GM20431 (cell line): ENCODE results near the gene TGFBR3L.
"Not testable (repeated sequence)": the region's sequence is repeated elsewhere in the genome, so short reads cannot be mapped to it uniquely, and the experiment has no call there.

Experiments used
- in situ Hi-C: fragments of 300-500 bp; cut with MseI, MboI; formaldehyde crosslinking; loops from one replicate; pipeline ENCODE4 v1.15.0; 2020; ENCODE audit warnings: low sequenced_read_pairs; ENCODE audit not compliant: unreplicated experiment

Gene TGFBR3L

DNA sequence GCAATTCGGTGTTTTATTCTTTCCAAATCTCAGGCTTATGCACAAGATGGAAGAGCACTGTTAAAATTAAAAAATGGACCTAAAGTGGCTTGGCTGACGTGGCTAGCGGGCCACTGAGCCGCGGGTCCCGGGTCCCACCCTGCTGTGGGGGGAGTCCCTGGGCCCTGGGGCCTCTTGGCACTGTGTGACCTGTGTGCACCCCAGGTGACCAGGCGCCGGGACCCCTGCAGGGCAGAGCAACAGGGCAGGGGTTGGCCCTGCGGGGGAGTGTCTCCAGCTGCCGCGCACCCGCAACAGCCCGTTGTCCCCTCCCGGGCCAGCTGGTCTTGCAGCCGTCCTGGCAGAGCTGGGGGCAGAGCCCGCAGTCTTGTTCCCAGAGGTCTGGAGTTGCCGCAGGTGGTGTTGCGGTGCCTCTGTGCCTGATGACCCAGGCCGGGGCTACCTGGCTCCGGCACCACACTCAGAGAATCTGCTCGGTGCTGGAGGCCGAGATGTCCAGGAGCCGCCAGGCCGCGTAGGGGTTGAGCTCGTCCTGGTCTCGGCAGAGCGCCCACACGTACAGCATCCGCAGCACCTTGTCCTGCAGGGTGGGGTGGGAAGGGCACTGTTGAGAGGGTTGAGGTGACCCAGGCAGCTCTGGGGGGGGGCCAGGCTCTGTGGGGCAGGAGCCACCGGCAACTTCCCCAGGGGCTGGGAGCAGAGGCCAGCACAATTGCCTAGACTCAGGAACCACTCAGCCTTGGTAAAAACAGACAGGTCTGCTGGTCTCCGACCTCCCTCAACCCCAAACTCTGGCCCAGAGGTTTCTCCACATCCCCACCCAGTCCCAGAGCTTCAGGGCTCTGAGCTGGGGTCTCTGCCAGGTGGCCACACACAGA, 12.3 kb downstream of the TGFBR3L start:
- in situ Hi-C loops = no loop called here

DNA sequence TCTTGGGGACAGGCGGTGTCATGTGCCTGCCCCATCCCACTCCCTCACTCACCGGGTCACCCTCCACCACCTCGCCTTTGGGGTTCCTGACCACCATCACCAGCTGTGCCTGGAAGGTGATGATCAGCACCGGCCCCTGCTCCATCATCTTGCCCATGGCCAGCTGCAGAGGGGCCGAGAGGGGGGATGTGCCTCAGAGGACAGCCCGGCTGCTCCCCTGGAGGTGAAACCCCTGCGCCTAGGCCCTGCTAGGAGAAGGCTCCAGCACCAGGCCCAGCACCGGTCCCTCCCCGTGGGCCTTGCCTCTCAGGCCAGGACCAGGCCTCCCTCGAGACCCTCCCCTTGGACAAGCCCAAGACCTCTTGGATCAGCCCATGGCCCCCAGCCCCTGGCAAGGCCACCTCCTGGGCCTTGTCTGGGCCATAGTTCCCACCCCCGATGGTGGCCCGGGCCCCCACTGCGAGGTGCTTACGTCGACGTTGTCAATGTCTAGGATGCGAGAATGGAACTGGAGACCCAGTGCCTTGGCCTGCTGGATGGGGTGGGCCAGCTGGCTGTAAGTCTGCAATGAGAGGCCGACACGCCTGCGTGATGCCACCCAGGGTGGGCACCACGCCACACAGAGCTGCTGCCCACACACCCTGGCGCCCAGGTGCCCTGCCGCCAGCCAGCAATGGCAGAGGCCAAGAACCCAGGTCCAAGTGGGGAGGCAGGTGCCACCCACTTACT, 13.1 kb downstream of the TGFBR3L start:
- in situ Hi-C loops = no loop called here

DNA sequence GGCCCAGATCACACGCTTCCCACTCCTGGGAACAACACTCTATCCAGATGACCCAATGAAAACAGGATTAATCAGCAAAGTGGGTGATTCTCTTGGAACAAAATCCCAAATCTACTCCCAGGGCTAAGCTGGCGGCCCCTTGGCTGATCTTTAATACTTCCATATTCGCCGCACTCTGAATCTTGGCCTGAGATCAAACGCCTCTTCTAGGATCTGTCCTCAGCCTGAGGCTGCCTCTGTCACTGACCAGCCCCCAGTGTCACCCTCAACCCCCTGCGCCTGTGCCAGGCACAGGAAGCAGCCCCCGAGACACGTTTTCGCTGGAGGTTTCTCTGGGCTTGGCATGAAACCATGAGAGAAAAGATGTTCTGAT, 13.7 kb downstream of the TGFBR3L start:
- in situ Hi-C loops = no loop called here

DNA sequence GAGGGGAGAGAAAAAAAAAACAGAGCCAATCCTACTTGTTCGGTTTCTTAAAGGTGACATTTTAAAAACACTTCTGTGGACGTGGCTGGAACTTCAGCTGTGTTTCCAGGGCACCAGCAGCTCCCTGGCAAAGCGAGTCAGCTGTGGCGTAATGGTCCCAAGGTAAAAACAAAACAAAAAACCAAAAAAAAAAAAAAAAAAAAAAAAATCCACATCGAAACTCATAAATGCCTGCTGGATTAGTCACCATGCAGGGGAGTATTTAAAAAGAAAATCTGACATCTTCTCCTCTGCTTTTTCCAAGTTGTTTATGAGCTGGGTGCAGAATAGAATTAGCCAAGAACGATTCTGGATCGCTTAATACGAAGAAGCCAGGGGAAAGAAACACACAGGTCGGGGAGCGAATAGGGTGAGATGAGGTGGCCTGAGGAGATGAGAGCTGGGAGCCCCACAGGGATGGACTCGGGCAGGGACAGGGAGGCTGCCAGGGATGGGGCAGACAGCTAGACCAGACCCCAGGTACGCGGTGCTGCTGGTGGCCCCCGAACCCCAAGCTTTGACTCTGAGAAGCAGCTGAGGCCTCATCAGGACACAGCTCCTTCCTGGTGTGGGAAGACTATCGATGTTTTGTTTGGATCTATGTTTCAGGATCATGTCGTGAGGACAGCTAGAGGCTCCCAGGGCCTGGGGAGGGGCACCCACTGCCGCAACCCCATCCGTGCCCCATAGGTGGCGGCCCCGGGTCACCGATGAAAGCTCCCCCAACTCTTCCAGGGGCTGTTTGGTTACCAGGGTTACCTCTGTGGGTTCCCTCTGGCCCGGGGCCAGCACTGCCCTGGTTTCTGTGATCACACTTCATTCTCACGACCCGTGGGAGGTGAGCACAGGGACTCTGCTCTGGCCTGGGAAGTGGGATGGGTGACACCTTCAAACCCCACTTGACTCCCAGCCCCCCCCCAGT, 14.4 kb downstream of the TGFBR3L start:
- in situ Hi-C loops = no loop called here

DNA sequence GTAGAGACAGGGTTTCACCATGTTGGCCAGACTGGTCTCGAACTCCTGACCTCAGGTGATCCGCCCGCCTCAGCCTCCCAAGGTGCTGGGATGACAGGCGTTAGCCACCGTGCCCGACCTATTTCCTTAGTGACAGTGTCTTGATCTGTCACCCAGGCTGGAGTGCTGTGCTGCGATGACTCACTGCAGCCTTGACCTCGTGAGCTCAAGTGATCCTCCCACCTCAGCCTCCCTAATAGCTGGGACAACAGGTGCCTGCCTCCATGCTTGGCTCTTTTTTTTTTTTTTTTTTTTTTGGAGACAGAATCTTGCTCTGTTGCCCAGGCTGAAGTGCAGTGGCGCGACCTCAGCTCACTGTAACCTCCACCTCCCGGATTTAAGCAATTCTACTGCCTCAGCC, 15.4 kb downstream of the TGFBR3L start:
- in situ Hi-C loops = not testable (repeated sequence)

DNA sequence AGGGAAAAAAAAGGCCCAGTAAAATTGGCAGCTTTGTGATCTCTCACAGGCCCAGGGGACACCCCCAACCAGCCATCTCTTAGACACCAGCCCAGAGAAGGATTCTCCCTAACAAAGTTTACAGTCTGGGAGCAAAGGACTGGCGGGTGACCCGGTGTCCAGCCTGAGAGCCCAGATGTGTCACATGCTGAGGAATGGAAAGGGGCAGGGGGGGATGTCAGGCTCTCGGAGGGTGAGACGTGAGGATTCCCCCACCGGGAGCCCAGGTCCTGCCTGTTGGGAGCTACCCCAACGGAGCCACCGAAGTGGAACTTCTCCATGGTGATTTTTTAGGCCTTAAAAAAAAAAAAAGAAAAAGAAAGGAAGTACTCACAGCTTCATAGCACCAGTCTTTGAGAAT, 16.1 kb downstream of the TGFBR3L start:
- in situ Hi-C loops = no loop called here

DNA sequence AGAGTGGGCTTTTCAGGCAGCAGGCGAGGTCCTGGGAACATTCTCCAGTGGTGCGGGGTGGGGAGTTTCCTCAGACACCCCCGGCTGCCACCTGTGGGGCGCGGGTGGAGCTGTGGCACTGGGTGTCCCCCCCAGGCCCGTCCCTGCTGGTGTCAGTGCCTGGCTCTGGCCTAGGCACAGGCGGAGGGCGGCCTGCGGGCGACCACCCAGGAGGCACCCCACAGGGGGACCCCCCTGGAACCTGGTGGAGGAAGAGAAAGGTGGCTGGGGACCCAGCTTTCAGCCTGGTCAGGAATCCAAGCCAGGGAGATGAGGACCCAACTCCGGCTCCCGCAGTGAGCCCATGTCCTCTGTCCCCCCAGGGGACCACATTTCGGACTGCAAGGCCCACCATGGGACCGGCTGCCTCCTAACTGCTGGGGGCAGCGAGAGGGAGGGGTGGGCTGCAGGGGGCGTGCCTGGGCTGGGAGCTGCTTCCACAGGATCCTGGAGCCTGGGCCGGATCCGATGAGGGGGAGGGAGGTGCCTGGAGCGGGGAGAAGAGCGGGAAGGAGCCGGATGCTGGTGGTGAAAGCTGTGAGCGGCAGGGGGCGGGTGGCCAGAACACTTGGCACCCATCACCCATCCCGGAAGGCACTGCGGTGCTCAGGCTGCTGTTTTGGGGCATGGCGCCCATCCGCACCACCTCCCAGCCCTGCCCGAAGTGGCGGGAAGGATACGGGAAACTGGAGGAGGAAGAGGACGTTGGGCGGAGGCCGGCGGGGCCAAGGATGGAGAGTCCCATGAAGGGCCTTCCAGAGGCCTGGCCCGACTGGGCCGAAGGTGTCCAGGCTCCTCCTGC, 16.8 kb downstream of the TGFBR3L start:
- in situ Hi-C loops = no loop called here

DNA sequence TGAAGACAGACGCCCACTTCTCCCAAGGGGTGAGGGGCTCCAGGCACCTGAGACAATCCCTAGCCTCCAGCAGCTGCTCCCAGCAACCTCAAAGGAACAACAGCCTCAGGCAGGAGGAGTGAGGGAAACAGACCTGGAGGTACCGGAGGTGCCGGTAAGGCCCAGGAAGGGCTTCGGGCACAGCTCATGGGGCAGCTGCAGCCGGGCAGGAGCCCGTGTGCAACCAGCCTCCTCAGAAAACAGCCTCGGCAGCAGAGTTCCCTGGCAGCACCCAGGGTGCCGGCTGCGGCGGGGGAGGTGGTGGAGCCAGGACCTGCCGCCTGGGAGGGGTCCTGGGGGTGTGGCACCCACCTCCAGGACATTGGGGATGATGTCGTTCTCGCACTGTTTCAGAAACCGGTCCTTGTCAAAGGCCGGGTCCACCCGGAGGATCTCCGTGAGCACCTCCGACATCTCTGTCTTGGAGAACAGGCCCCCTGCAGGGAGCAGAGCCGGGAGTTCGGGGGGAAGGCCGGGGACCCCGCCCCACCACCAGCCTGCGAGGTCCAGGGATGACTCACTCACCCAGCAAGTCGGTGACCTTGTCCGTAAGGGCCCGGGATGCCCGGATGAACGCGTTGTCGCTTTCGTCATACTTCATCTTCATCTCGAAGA, 17.8 kb downstream of the TGFBR3L start:
- in situ Hi-C loops = no loop called here

DNA sequence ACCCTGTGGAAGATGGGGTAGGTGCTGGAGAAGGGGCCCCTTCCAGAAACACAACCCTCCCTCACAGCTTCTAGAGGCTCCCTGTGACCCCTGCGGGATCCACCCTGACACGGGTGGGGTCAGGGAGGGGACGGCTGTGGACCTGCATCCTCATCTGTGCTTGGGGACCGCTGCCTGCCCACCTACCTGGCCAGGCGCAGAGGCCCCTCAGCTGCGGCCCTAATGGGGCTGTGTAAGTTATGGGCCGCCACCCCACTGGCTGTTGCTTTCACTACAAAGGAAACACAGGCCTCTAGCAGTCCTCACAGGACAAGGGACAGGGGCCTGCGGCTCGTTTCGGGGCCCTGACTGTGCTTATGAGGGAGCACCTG, 18.3 kb downstream of the TGFBR3L start:
- in situ Hi-C loops = no loop called here

DNA sequence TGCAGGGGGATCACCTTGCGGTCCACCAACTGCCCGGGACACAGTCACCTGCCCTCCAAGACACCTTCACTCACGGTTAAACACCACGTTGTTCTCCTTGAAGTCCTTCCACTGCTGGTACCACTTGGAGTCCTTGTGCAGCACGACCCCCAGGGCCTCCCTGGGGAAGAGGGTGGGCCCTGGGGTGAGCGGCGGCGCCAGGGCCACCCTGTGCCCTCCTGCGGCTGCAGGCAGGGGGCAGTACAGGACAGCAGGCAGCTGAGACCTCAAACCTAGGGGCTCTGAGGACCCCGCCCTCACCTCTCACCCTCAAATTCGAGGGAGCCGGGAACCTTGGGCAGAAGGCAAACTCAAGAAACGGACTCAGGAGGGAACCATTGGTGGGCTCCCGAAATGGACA, 18.8 kb downstream of the TGFBR3L start:
- in situ Hi-C loops = no loop called here

DNA sequence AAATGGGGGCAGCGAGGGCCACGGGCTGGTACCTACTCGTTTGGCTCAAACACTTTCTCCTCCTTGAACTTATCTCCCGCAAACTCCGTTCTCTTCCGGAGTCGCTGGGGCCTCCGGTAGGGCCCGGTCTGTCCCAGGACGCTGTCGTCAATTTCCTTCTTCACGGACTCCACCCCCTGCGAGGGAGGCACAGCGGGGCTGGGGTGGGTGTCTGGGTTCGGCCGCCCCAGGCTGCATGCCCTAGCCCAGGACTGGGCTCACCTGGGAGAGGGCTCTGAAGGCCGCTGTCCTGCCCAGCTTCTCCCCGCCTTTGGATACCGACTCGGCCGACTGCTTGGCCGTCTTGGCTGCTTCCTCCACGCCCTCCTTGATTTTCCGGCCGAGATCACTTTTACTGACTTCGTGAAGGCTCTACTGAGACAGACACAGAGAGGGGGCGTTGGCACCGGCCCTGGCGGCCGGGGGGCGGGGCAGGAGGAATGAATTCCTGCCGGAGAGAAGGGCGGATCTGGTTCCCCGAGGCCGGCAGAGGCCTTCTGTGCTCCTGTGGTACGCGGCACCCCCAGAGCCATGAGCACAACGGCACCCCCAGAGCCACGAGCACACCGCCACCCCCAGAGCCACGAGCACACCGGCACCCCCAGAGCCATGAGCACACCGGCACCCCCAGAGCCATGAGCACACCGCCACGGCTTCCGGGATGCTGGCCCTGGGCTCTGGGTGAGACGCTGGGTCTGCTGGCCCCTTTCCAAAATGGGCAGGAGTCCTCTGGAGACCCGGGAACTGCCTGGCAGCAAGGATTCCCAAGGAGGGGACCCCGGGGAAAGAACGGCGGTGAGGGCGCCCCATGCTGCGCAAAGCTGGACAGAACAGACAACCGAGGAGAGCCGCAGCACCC, 19.4 kb downstream of the TGFBR3L start:
- in situ Hi-C loops = no loop called here

DNA sequence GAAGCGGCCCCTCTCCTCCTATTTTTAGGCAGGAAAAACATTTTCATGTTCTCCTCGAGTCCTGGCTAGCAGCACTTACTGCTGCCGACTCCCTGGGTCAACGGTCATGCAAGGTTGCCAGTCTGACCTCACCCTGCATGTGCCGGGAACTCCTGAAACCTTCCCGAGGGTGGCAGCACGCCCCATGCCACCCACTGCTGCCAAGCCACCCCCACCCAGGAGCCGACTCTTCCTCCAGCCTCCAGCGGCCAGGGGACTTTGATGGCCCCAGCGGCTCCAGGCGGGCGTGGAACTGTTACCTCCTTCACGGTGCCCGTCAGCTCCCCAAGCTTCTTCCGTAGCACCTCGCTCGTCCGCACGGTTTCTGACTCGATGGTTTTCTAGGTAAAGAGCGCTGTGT, 20.1 kb downstream of the TGFBR3L start:
- in situ Hi-C loops = no loop called here

DNA sequence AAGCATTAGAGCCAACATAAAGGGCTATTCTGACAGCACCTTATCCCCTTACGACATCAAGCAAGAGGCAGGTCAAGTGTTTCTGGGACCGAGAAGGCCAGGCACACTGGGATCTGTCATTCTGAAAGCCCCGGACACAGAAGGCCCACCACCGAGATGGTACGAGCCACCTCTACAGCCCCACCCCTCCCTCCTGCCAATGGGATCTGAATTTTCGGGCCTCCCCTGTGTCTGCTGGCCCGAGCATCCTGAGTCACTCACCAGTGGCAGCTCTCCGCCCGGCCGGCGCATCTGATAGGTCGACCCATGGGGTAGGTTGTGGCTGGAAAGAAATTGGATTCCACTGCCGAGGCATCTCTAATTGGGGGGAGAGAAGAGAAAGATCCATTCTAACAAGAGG, 26.2 kb downstream of the TGFBR3L start:
- in situ Hi-C loops = no loop called here

DNA sequence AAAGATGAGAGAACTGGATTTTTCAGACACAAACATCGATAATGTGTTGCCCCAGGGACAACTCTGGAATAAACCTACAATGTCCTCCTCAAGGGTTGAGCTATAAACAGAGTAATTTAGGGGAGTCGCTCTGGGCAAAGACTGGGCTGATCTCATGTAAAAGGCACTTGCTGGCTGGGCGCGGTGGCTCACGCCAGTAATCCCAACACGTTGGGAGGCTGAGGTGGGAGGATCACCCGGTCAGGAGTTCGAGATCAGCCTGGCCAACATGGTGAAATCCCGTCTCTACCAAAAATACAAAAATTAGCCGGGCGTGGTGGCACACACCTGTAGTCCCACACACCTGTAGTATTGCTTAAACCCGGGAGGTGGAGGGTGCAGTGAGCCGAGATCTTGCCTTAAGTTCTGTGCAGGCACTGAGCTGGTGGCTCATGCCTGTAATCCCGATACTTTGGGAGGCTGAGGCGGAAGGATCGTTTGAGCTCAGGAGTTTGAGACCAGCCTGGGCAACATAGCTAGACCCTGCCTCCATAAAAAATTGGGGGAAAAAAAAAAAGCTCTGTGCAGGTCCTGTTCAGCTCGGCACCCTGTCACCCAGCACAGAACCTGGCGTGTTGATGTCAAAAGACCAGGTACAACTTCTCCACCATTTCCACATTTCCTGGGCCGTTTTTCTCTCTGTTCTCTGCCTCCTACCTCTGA, 27.4 kb downstream of the TGFBR3L start:
- in situ Hi-C loops = no loop called here

DNA sequence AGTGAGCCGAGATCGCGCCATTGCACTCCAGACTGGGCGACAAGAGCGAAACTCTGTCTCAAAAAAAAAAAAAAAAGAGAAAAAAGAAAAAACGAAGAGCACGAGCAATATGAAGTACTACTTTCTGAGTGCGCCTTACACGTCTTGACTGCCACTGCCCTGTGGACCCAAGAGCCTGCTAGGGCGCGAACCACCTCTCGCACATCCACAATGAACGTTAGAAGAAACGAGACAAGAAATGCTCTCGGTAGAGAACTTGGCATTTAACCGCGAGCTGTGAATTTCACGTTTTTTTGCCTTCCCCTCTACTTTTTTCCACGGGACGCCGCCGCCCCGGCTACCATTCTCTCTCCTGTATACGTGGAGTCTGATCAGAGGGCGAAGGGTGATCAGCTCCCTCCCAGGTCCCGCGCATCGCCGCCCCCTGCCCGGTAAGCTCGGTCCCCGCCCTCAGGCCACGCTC, 28.4 kb downstream of the TGFBR3L start:
- in situ Hi-C loops = no loop called here

DNA sequence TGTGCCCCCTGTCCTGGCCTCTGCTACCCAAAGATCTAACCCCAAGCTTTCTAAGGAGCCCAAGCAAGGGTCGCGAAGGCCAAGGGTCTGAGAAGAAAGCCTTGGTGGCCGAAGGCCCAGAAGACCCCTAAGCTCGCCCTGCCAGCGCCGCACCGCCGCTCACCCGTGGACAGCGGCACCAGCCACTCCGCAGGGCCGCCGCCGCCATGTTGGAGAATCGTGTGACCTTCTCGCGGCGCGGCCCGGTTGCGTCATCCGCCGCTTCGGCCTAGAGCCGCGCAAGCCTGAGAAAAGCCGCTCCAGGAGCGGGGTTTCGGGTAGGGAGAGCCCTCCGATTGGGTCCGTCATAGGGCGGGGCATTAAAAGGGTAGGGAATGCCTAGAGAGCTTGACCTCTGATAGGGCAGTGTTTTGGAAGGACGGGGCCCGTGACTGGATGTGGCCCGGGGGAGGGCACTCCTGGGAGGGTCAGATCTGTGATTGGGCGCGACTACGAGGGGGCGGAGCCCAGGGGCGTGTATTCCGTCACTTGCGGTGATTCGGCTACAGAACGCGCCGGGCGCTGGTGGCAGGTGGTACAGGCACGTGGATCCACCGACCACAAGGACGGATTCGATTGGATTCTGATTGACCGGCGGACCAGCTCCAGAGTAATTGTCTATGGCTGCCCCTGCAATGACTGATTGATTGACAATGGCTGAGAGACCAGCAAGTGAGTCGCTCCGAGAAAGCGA, 29.0 kb downstream of the TGFBR3L start, which contains the start of gene TIMM44:
Gene TIMM44, minus strand, starts transcription at position 223 of the 733 bp plus-strand sequence. Its CDS starts 15 bp downstream, at position 208.
- in situ Hi-C loops = no loop called here
